Lower leg skin (tissue), 3 donors: ENCODE results near the gene GPR162.

Experiments used
- CTCF ChIP-seq, 3 donors: fragments of 450-650 bp; IDR thresholded peaks; one replicate each; pipeline ENCODE4 v1.5.1; 2016; ENCODE audit warnings: antibody characterized with exemption in 3 of 3, mild to moderate bottlenecking in 3 of 3, moderate library complexity in 2 of 3
- POLR2A ChIP-seq, 2 donors: fragments of 450-650 bp; IDR thresholded peaks; one replicate each; pipeline ENCODE4 v1.6.1; 2016 to 2017; ENCODE audit warnings: antibody characterized with exemption in 2 of 2, mild to moderate bottlenecking in 1 of 2, moderate library complexity in 1 of 2

GRCh38 chr12:6866163-6866919 lies 44.7 kb downstream of the GPR162 start:
- TF ChIP-seq CTCF (IDR thresholded peaks at IDR 0.05) (no peak), POLR2A (IDR thresholded peaks at IDR 0.05) (no peak)
